HepG2 (cell line): ENCODE data around the gene TPRG1L. TPM values are rescaled to one million over a fixed set of nuclear protein-coding genes. Genes with fewer than 3 reads are reported as not detected.

ENCODE experiments used
- ATAC-seq: fragments of 200-7000 bp; cut with Tn5 transposase; 3 replicates; pipeline ENCODE4 v1.9.1; 2020; ENCODE audit warnings: mild to moderate bottlenecking, moderate library complexity
- BruUV-seq: library from RNA; stranded (reverse); fragments of 400-500 nt; replicated peaks from 2 replicates; lab custom pipeline; 2021; lab: Mats Ljungman, UMichigan
- CTCF ChIA-PET: fragments of 300-600 bp; formaldehyde crosslinking; extraction: SDS; loops from one replicate; lab custom pipeline; 2021; ENCODE audit warnings: low total read pairs, inconsistent platforms, low intra/inter-chr PET ratio; lab: Yijun Ruan, JAX
- POLR2A ChIA-PET: fragments of 350-600 bp; sonication (Branson Sonifier 250); formaldehyde crosslinking; loops from one replicate; lab custom pipeline; 2020; ENCODE audit warnings: antibody characterized with exemption, inconsistent platforms; lab: Yijun Ruan, JAX
- DNase-seq: peaks from one replicate; pipeline ENCODE4 v3.0.0-alpha.2; 2015; ENCODE audit warnings: low spot score
- FAIRE-seq: peaks from 3 replicates; lab custom pipeline; 2011; peaks lifted over from hg19 to GRCh38; lab: Jason Lieb, UNC
- H2AFZ ChIP-seq: one replicate; pipeline ENCODE4 v1.6.1; 2011; ENCODE audit warnings: low read length, inconsistent platforms
- H3K27ac ChIP-seq: fragments of 300-600 bp; 3 replicates; pipeline ENCODE4 v1.8.0; 2011; ENCODE audit warnings: mixed run types, mild to moderate bottlenecking, mixed read lengths, low read length, inconsistent platforms; ENCODE audit not compliant: insufficient read depth; ENCODE audit errors: extremely low read length
- H3K27me3 ChIP-seq, 2 experiments: fragments of 200-600 bp in 1 of 2; 2 replicates in 1 of 2; 3 replicates in 1 of 2; pipeline versions ENCODE4 v1.6.0 to v1.8.0; 2011; ENCODE audit warnings: low read length in 2 of 2, mild to moderate bottlenecking in 2 of 2, moderate library complexity in 2 of 2, inconsistent platforms in 1 of 2; ENCODE audit not compliant: insufficient read depth in 2 of 2, control insufficient read depth in 1 of 2
- H3K36me3 ChIP-seq, 2 experiments: fragments of 200-600 bp in 1 of 2; replicated peaks in 1 of 2; 2 replicates in 1 of 2; 3 replicates in 1 of 2; pipeline versions ENCODE4 v1.5.1 to v1.8.0; 2011; ENCODE audit warnings: low read length in 2 of 2, inconsistent platforms in 1 of 2; ENCODE audit not compliant: insufficient read depth in 2 of 2, control insufficient read depth in 1 of 2
- H3K4me1 ChIP-seq: 2 replicates; pipeline ENCODE4 v1.5.1; 2012; ENCODE audit warnings: low read length, inconsistent platforms; ENCODE audit not compliant: insufficient read depth
- H3K4me2 ChIP-seq: 2 replicates; pipeline ENCODE4 v1.6.0; 2011; ENCODE audit warnings: low read depth, low read length, inconsistent platforms
- H3K4me3 ChIP-seq, 3 experiments: fragments of 200-600 bp in 1 of 3; sonication (generic), shearing (Covaris generic) in 1 of 3; replicated peaks in 1 of 3; 2 replicates each; pipeline ENCODE4 v1.5.1; 2011 to 2016; ENCODE audit warnings: low read length in 3 of 3, inconsistent platforms in 2 of 3, low read depth in 2 of 3, mild to moderate bottlenecking in 2 of 3, control low read depth in 1 of 3, mixed read lengths in 1 of 3; ENCODE audit not compliant: insufficient read depth in 1 of 3
- H3K79me2 ChIP-seq: one replicate; pipeline ENCODE4 v1.6.1; 2011; ENCODE audit warnings: low read length, inconsistent platforms; ENCODE audit not compliant: insufficient read depth
- H3K9ac ChIP-seq: 2 replicates; pipeline ENCODE4 v1.6.0; 2011; ENCODE audit warnings: mild to moderate bottlenecking, low read depth, low read length, inconsistent platforms; ENCODE audit not compliant: insufficient read depth
- H3K9me3 ChIP-seq: 2 replicates; pipeline ENCODE4 v1.5.1; 2012; ENCODE audit warnings: mild to moderate bottlenecking, low read length
- H4K20me1 ChIP-seq: 2 replicates; pipeline ENCODE4 v1.6.0; 2011; ENCODE audit warnings: inconsistent platforms, mild to moderate bottlenecking, low read length, moderate library complexity; ENCODE audit not compliant: insufficient read depth
- CEBPG ChIP-seq: IDR thresholded peaks from 2 replicates; pipeline ENCODE4 v1.6.1; 2016
- ETS1 ChIP-seq: sonication (generic); formaldehyde crosslinking; IDR thresholded peaks from 2 replicates; pipeline ENCODE4 v1.4.0; 2020; ENCODE audit warnings: missing genetic modification reagents
- NCOA1 ChIP-seq: sonication (generic); formaldehyde crosslinking; IDR thresholded peaks from 2 replicates; pipeline ENCODE4 v1.9.0; 2021; ENCODE audit warnings: missing genetic modification reagents
- NCOR1 ChIP-seq: fragments of 200-600 bp; sonication (generic); IDR thresholded peaks from 2 replicates; pipeline ENCODE4 v1.7.0; 2017; ENCODE audit warnings: antibody characterized with exemption, low read length, borderline replicate concordance
- THYN1 ChIP-seq: sonication (generic); formaldehyde crosslinking; IDR thresholded peaks from 2 replicates; pipeline ENCODE4 v1.8.1; 2023; ENCODE audit warnings: low read depth, mild to moderate bottlenecking, moderate library complexity, missing genetic modification reagents, borderline replicate concordance
- TRAFD1 ChIP-seq: sonication (generic); formaldehyde crosslinking; IDR thresholded peaks from 2 replicates; pipeline ENCODE4 v1.5.1; 2020; ENCODE audit warnings: missing genetic modification reagents, mild to moderate bottlenecking, borderline replicate concordance
- ZFYVE20 ChIP-seq: sonication (generic); formaldehyde crosslinking; IDR thresholded peaks from 2 replicates; pipeline ENCODE4 v1.8.0; 2023; ENCODE audit warnings: low read depth, mild to moderate bottlenecking, moderate library complexity, missing genetic modification reagents, borderline replicate concordance
- ZNF263 ChIP-seq: sonication (generic); formaldehyde crosslinking; IDR thresholded peaks from 2 replicates; pipeline ENCODE4 v1.4.0; 2020; ENCODE audit warnings: missing genetic modification reagents
- ZNF496 ChIP-seq: sonication (generic); formaldehyde crosslinking; IDR thresholded peaks from 2 replicates; pipeline ENCODE4 v1.8.1; 2023; ENCODE audit warnings: mild to moderate bottlenecking, moderate library complexity, missing genetic modification reagents; ENCODE audit not compliant: insufficient replicate concordance
- ZNF512 ChIP-seq: sonication (generic); formaldehyde crosslinking; IDR thresholded peaks from 2 replicates; pipeline ENCODE4 v1.4.0; 2020; ENCODE audit warnings: mild to moderate bottlenecking, missing genetic modification reagents
- ZSCAN9 ChIP-seq: IDR thresholded peaks from 2 replicates; pipeline ENCODE4 v1.6.1; 2016; ENCODE audit warnings: borderline replicate concordance
- WGBS: methylation state at CpG from one replicate; pipeline ENCODE4 v1.1.6; 2017; ENCODE audit warnings: low lambda C conversion rate; 5-methylcytosine and 5-hydroxymethylcytosine counted together
- in situ Hi-C: cut with HindIII; loops from 2 replicates; pipeline ENCODE4 v1.10.0; 2017; ENCODE audit warnings: low pct_unique_long_range_greater_than_20kb; ENCODE audit not compliant: extremely low pct_ligation_motif_present
- intact Hi-C: fragments of 100-400 bp; cut with micrococcal nuclease; formaldehyde crosslinking; loops from one replicate; pipeline ENCODE4 v1.10.0; 2022; ENCODE audit not compliant: unreplicated experiment
- polyA plus RNA-seq, 8 experiments: library from polyadenylated mRNA; depleted of rRNA in 3 of 8; stranded (reverse) in 7 of 8; unstranded in 1 of 8; fragments of >200 nt; fragmentation: Illumina TruSeq in 4 of 8; extraction: Trizol in 4 of 8; gene quantifications; 2 replicates each; pipeline versions ENCODE4 v1.2.1 to v1.2.3, GENCODE V29; 2011 to 2016; ENCODE audit warnings: low read depth in 4 of 8, missing spikeins in 1 of 8, mixed read lengths in 1 of 8; ENCODE audit not compliant: insufficient read depth in 1 of 8
- total RNA-seq, 5 experiments: library from RNA; depleted of rRNA; stranded (reverse); fragments of >200 nt; fragmentation: Illumina TruSeq; extraction: Trizol; gene quantifications; 2 replicates each; pipeline ENCODE4 v1.2.3, GENCODE V29; 2016; ENCODE audit warnings: low read depth in 1 of 5

TPRG1L gene
- total and polyA plus RNA-seq, 2 of the 13 experiments (the other 11 are each of a cell fraction or from before 2014, with no cell fraction given): 21.3 to 37.4 TPM

- Histone ChIP-seq H3K27me3 (peaks cover 19 to 46% of the 10 kb centered on the region in 2 experiments), H4K20me1 (no peaks in the 10 kb centered on the region), H3K27ac (no peak overlapping the region), H2AFZ (no peak overlapping the region), H3K4me3 (no peak overlapping the region), H3K4me1 (no peaks in the 10 kb centered on the region), H3K4me2 (no peak overlapping the region), H3K9me3 (no peaks in the 10 kb centered on the region), H3K36me3 (no peaks in the 10 kb centered on the region), H3K79me2 (no peaks in the 10 kb centered on the region), H3K9ac (no peak overlapping the region)
- WGBS: 19% methylated on average over 5 of the region's 19 CpGs
- no peak for ATAC-seq
- no peak for FAIRE-seq
- BruUV-seq: no TSS peak
- CTCF ChIA-PET: no interaction called here
- no peak for DNase-seq
- POLR2A ChIA-PET: no interaction called here
- intact Hi-C loops: no loop called here
- in situ Hi-C loops: no loop called here
- no peak for TF ChIP-seq ZNF496
- no peak for TF ChIP-seq ETS1
- no peak for TF ChIP-seq ZNF512 (CRISPR knock-in tag)
- no peak for TF ChIP-seq TRAFD1 (CRISPR knock-in tag)
- TF ChIP-seq ZFYVE20 (CRISPR knock-in tag): no peak
- TF ChIP-seq CEBPG (CRISPR knock-in tag): no peak
- no peak for TF ChIP-seq ZNF263 (CRISPR knock-in tag)
- no peak for TF ChIP-seq ZSCAN9 (CRISPR knock-in tag)
- no peak for TF ChIP-seq NCOA1
- no peak for TF ChIP-seq THYN1 (CRISPR knock-in tag)
- no peak for TF ChIP-seq NCOR1
Observed at GRCh38 chr1:3578906-3579305, 45.9 kb upstream of the TPRG1L start.
